Measurements from ENCODE around the gene SLC35D2.
"Not testable (repeated sequence)": the region's sequence is repeated elsewhere in the genome, so short reads cannot be mapped to it uniquely, and the experiment has no call there.

The SLC35D2 gene

GRCh38 chr9:96317335-96317980 lies 66.1 kb downstream of the SLC35D2 start:
- H3K4me3 ChIP-seq (ENCODE audit: low read depth, low read length), result no peak overlapping the region

DNA sequence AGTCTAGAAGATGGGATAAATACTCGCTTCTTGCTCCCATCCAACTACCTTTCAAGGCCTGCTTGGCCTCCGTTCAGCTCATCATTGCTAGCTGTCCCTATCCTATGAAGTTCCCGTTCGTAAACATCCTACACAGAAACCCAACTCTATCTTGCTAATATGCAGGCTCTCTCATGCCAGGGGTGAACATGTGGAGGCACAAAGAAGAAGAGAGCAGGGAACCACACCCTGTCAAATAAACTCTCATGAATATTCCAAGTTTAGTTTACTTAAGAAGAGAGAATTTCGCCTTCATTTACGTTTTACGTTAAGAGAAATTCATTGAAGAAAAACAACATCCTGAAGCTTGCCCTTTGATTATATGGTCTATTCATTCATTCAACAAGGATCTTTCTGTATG lies 73.7 kb downstream of the SLC35D2 start:
- no peak overlapping the region for H3K4me3 ChIP-seq (ENCODE audit: low read depth, low read length)

DNA sequence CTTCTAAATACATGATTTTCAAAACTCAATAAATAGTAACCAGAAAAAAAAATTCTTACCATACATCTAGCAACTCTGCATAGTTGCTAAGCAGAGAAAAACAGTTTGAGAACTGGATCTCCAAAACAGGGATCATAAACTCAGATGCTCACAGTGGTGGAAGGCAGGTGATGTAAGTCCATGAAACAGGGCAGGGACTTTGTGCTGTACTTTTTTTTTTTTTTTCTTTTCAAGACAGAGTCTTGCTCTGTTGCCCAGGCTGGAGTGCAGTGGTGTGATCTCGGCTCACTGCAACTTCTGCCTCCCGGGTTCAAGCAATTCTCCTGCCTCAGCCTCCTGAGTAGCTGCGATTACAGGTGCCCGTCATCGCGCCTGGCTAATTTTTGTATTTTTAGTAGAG lies 76.6 kb downstream of the SLC35D2 start:
- not testable (repeated sequence) for H3K4me3 ChIP-seq (ENCODE audit: low read depth, low read length)

DNA sequence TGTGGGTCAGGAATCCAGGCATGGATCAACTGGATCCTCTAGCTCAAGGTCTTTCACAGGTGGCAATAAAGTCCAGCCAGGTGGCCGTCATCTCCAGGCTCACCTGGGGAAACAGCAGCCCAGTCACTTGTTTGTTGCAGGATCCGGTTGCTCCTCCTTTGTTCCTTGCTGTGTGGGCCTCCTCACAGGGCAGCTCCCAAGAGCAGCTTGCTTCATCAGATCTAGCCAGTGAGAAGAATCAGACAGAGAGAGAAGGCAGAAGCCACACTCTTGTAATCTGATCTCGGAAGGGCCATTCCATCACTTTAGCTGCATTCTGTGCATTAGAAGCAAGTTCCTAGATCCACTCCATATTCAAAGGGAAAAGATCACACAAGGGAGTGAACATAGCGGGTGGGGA lies 78.3 kb downstream of the SLC35D2 start:
- H3K4me3 ChIP-seq (ENCODE audit: low read depth, low read length), result no peak overlapping the region

- H3K4me3 ChIP-seq (ENCODE audit: low read depth, low read length), result no peak overlapping the region
Observed at GRCh38 chr9:96304230-96304629, 79.3 kb downstream of the SLC35D2 start.

DNA sequence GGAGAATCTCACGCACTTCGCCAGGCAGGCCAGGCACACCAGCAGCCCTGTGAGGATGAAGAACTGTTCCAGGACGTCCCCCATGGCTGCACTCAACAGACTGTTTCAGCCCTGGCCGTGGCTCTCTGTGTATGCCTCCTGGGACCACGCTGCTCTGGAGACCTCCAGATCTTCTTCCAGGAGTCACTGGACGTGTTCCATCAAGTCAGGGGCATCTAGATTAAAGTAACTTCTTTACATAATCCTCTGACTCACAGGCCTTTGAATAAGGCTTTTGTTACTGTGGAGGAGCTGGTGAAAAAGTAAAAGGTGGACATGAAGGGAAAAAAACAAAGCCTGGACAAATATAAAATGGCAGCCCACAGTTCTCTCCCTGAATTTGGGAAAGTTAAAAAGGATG lies 81.5 kb downstream of the SLC35D2 start, which contains the start of gene HSD17B3:
HSD17B3 (minus strand) TSS at position 156 of the 400 bp plus-strand sequence; CDS start at position 84, 72 bp downstream.
- H3K4me3 ChIP-seq (ENCODE audit: low read depth, low read length), result no peak within 1 kb of the TSS

- no peak overlapping the region for H3K4me3 ChIP-seq (ENCODE audit: low read depth, low read length)
Observed at GRCh38 chr9:96299823-96300222, 83.7 kb downstream of the SLC35D2 start.

DNA sequence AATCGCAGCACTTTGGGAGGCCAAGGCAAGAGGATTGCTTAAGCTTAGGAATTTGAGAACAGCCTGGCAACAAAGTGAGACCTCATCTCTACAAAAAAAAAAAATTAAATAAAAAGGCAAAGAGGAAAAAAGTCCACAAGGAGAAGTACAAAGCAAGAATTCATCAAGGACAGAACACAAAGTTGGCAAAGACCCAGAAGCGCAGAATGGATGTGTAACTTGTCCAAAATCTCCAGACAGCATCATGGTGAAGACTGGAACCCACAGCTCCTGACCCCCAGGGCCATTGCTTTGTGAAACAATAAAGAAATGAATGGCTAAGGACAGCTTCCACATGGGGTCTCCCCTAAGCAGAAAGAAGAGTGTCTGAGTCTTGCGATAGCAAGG lies 89.4 kb downstream of the SLC35D2 start:
- no peak overlapping the region for H3K4me3 ChIP-seq (ENCODE audit: low read depth, low read length)

DNA sequence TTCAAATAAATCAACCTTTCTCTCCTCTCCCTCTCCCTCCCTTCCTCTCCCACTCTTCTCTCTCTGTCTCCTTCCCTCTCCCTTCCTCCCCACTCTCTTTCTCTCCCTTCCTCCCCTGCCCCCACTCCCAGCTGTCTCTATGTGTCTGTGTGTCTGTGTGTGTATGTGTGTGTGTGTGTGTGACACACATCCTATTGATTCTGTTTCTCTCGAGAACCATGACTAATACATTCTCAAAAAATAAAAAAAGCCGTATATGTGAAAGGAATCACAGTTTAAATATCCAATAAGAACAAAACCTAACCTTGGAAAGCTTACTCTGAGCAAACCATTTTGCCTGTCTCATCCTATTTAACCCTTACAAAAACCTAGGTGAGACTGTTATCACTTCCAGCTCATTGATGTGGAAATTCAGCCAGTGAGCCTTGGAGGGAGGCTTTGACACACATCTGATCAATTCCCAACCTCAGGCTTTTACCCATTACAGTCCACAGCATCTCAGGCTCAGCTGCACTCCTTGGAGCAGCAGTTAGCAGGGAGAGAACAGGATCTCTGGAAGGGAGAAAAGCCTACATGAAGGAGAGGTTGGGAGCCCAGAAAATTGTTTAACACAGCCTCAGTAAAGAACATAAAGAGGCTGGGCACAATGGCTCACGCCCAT lies 89.9 kb downstream of the SLC35D2 start:
- no peak overlapping the region for H3K4me3 ChIP-seq (ENCODE audit: low read depth, low read length)

GRCh38 chr9:96289392-96289791 lies 94.1 kb downstream of the SLC35D2 start:
- H3K4me3 ChIP-seq (ENCODE audit: low read depth, low read length), result no peak overlapping the region

DNA sequence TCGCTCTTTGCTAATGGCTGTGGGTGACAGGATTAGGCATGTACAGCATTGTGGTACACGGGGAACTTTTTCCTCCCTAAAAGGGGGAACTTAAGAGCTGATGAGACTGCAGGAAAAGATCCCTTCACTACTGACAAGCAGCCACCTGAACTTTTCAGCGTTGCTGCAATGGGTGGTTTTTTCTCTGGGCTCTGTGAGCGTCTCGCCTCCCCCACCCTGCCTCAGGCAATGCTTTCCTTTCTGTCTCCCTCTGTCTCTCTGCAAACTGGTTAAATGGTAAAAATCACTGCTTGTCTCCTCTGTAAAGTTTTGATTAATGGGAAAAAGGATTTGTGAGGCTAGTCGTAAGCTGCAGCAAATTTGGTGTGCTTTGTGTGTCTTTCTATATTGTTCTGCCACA lies 101.9 kb downstream of the SLC35D2 start:
- no peak overlapping the region for H3K4me3 ChIP-seq (ENCODE audit: low read depth, low read length)

GRCh38 chr9:96279932-96280331 lies 103.6 kb downstream of the SLC35D2 start:
- no peak overlapping the region for H3K4me3 ChIP-seq (ENCODE audit: low read depth, low read length)

GRCh38 chr9:96274939-96275338 lies 108.6 kb downstream of the SLC35D2 start:
- no peak overlapping the region for H3K4me3 ChIP-seq (ENCODE audit: low read depth, low read length)
